GM12872 (cell line): Measurements from ENCODE around the gene TCF7.

Experiments
- TF ChIP-seq, protein P1 (sequence below): IDR thresholded peaks from 3 replicates; pipeline ENCODE4 v1.5.1; 2011; ENCODE audit warnings: low read depth, mild to moderate bottlenecking, low read length, moderate library complexity; ENCODE audit not compliant: insufficient read depth

Gene TCF7

DNA sequence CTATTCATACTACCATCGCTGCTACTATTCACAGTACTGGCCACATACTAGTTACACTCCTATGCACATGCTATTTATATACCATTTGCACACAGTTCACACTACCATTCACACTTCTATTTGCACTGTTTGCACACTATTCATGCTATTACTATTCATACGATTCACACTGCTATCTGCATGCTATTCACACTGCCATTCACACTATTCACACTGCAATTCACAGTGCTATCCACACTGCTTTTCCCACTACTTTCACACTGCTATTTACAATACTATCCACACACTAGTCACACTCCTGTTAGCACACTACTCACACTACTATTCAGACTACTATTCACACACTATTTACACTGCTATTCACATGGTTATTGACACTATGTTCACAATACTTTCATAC is 39.4 kb upstream of the TCF7 start:
- TF ChIP-seq, protein P1, sequence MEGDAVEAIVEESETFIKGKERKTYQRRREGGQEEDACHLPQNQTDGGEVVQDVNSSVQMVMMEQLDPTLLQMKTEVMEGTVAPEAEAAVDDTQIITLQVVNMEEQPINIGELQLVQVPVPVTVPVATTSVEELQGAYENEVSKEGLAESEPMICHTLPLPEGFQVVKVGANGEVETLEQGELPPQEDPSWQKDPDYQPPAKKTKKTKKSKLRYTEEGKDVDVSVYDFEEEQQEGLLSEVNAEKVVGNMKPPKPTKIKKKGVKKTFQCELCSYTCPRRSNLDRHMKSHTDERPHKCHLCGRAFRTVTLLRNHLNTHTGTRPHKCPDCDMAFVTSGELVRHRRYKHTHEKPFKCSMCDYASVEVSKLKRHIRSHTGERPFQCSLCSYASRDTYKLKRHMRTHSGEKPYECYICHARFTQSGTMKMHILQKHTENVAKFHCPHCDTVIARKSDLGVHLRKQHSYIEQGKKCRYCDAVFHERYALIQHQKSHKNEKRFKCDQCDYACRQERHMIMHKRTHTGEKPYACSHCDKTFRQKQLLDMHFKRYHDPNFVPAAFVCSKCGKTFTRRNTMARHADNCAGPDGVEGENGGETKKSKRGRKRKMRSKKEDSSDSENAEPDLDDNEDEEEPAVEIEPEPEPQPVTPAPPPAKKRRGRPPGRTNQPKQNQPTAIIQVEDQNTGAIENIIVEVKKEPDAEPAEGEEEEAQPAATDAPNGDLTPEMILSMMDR = no peak

DNA sequence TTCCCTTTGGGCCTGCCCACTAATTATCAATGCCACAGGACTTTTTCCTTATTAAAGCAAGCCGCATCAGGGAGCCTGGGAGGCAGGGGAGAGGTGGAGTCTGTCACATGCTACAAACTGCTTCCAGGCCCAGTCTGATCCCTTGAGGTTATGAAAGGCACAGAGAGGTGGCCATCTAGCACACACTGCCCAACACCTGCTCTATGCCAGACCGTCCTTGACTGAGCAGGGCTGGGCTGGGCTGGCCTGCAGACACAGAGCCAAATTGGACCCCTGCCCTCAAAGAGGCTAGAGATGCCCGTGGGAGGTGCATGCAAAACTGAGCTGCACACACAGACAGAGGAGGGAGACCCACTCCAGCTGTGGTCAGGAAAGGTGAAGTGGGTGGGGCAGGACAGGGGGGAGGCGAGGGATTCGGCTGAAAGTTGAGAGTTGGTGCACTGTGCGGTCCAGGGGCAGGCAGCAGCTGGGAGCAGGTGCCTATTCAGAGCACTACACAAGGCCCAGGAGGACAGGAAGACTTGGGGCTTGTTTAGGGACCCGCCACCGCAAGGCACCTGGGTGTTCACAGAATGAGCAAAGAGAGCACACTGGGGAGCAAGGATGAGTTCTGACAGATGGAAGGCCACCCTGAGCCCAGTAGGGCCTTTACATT is 36.4 kb upstream of the TCF7 start:
- TF ChIP-seq, protein P1 = no peak

DNA sequence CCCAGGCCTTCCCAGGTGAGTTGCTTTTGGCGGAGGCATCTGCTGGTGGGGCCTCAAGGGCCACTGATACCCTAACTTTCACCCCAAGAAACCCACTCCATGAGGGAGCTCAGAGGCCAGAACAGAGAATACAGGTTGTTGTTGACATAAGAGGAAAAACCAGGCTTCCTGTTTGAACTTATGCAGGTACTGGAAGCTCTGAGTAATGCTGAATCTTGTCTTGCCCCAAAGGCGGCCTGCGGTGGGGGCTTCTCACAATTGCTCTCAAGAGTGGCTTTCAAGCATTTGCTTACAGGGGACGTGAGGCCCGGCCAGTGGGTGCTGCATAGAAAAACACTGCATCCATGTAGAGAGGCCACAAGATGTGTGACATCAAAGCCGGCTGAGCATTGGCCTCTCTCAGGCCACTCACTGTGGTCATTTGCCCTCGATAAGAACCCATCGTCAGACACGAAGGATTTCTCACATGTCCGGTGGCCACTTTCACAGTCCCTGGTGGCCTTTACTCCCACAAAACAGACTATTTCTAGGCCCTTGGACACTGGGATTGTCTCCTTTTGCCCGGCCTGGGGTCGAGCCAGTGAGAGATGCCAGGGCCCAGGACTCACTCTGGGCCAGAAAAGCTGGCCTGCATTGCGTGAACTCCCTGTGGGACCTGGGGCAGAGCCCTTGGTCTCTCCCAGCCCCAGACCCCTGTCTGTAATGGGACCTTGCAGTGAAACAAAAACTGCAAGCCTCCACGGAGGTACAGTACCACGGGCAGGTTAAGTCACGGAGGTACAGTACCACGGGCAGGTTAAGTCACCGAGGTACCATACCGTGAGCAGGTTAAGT is 34.5 kb upstream of the TCF7 start:
- TF ChIP-seq, protein P1 = no peak

DNA sequence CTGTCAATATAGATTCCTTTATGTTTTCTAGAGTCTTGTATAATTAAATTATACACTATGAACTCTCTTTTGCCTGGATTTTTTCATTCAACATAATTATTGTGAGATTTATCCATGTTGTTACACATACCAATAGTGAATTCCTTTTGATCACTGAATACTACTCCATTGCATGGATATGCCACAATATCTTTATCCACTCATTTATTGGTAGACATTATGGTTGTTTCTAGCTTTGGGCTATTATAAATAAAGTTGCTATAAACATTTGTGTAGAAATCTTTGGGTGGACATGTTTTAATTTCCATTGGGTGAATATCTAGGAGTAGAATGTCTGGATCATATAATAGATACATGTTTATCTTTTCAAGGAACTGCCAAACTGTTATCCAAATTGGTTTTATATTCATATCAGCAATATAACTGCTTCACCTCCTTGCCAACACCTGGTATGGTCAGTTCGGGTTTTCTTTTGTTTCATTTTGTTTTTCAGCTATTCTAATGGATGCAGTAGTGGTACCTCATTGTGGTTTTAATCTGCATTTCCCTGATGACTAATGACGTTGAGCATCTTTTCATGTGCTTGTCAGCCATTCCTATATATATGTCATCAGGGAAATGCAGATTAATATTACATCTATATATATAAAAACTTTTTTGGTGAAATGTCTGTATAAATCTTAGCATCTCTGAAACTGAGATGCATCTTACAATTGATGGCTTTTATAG is 32.1 kb upstream of the TCF7 start:
- TF ChIP-seq, protein P1 = no peak

DNA sequence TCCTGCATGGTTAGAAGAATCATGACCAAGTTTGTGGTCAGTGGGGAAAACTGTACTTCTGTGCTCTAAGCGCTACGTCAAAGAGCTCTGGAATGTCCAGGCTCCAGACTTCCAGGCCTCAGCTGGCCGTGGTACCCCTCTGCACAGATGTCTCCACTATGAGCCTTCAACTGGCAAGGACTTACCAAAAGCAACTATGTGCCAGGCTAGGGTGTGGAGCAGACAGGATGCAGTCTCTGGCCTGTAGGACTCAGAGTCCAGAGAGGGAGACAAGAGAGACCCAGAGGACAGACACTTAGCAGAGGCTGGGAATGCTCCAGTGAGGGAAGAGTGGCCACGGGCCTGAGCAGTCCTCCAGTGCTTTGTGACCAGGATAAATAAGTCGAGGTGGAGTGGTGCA is 31.0 kb upstream of the TCF7 start:
- TF ChIP-seq, protein P1 = no peak

DNA sequence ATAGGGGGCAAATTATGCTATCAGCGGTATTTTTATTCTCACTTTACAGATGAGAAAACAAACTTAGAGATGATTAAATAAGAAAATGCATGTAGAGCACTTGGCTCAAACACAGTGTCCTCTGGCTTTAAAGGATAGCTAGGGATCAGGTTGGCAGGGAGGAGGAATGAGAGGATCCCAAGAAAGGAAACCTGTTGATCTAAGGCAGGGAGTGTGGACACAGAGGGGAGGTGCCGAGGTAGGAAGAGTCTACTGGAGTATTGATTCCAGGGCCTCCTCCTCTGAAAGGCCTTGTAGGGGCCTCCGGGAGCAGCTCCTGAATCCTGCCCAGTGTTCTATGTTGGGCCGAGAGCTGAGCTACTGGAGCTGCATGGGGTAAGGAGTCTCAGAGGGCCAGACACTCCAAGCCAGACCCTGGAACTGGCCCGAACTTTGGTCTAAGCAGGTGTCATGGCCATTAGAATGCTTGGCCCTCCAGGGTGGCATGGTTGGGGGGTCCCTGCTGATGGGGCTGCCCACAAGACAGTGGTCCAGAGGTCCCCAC is 30.4 kb upstream of the TCF7 start:
- TF ChIP-seq, protein P1 = no peak

DNA sequence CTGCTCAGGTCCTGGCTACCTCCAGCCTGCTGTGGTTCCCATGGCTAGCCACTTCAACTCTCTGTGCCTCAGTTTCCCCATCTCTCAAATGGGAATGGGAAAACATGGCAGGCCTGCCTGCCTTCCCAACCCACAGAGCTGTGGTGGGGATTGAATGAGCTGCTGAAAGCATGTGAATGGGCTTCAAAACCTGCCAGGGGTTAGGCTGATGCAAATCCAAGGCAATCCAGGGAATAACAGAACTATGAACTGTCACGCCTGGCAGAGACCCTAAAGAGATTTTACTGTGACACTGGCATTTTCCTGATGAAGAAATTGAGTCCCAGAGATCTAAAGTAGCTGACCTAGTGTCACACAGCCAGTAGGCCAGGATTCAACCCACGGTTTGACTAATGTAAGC is 29.9 kb upstream of the TCF7 start:
- TF ChIP-seq, protein P1 = no peak
